Right lobe of liver (tissue), 4 donors: Measurements from ENCODE around the gene HLA-E.

ENCODE experiments used
- POLR2A ChIP-seq: fragments of 450-650 bp; IDR thresholded peaks from one replicate; pipeline ENCODE4 v1.6.1; 2017; ENCODE audit warnings: antibody characterized with exemption, mild to moderate bottlenecking
- TF ChIP-seq, protein P1 (sequence below), 4 donors: fragments of 200-600 bp in 3 of 4; fragments of 450-650 bp in 1 of 4; IDR thresholded peaks; one replicate each; pipeline versions ENCODE4 v1.5.1 to v1.8.0; 2016 to 2022; ENCODE audit warnings: antibody characterized with exemption in 4 of 4, mild to moderate bottlenecking in 2 of 4
- donor health status: DM: no; HTN: no; CAD: no.
- donor health status: DM: no; HTN: no; CAD: no.
- donor health status: DM: no; HTN: yes; CAD: no.

DNA sequence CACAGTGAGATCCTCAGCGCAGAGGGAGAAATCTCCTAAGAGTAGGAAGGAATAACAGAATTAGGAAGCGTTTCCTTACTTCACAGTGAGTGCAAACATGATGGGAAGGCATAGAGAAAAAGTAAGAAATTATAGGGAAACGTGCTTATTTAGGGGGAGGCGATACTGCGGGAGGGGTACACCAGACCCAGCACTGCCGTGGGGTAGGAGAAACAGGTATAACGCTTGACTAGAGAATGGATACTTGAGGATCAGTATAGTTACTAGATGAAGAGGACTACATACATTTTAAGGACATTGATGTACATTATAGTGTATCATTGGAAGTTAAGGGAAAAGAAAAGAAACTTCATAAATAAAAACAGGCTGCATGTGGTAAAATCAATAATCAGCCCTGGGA lies 26.8 kb upstream of the HLA-E start:
- TF ChIP-seq, protein P1, sequence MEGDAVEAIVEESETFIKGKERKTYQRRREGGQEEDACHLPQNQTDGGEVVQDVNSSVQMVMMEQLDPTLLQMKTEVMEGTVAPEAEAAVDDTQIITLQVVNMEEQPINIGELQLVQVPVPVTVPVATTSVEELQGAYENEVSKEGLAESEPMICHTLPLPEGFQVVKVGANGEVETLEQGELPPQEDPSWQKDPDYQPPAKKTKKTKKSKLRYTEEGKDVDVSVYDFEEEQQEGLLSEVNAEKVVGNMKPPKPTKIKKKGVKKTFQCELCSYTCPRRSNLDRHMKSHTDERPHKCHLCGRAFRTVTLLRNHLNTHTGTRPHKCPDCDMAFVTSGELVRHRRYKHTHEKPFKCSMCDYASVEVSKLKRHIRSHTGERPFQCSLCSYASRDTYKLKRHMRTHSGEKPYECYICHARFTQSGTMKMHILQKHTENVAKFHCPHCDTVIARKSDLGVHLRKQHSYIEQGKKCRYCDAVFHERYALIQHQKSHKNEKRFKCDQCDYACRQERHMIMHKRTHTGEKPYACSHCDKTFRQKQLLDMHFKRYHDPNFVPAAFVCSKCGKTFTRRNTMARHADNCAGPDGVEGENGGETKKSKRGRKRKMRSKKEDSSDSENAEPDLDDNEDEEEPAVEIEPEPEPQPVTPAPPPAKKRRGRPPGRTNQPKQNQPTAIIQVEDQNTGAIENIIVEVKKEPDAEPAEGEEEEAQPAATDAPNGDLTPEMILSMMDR (IDR thresholded peaks at IDR 0.05) = no peak
- no peak for TF ChIP-seq POLR2A
